ENCODE measurements around the gene SIAH3.

Gene SIAH3, protein sequence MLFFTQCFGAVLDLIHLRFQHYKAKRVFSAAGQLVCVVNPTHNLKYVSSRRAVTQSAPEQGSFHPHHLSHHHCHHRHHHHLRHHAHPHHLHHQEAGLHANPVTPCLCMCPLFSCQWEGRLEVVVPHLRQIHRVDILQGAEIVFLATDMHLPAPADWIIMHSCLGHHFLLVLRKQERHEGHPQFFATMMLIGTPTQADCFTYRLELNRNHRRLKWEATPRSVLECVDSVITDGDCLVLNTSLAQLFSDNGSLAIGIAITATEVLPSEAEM

DNA sequence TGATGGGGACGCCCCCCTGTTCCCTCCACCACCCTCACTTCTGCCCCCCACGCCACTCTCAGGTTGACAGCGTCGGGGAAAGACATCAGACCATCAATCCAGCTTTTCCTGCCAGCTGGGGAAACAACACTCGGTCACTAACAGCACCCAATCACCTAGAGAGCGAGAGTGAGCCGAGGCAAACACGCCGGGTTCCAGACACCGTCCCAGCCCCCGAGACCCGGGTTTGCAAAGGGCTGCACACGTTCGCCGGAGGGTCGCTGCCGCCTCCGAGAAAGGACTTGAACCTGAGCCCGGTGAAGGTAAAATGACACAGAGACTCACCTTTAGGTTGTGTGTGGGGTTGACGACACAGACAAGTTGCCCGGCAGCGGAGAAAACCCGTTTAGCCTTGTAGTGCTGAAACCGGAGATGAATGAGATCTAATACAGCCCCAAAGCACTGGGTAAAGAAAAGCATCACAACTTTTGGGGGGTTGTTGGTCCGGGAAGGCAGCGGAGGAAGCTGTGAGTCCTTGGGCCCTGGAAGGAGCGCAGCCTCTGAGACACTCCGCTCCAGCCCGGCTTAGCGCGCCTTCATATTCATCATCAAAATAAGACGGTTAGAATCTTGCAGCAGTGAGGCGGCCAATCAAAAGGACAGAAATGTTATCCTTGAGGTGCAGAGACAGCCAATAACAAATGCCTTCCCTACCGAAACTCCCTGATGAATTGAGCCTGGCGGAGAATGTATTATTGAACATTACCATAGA, at the start of gene SIAH3:
Gene SIAH3 (minus strand): TSS at position 583 of the 751 bp plus-strand sequence. CDS start 124 bp downstream, at position 459.
- DNase-seq (ENCODE audit: low read depth): no peak
- no peak within 1 kb of the TSS for H3K4me3 ChIP-seq (ENCODE audit: low read length)
- TF ChIP-seq, protein P1, sequence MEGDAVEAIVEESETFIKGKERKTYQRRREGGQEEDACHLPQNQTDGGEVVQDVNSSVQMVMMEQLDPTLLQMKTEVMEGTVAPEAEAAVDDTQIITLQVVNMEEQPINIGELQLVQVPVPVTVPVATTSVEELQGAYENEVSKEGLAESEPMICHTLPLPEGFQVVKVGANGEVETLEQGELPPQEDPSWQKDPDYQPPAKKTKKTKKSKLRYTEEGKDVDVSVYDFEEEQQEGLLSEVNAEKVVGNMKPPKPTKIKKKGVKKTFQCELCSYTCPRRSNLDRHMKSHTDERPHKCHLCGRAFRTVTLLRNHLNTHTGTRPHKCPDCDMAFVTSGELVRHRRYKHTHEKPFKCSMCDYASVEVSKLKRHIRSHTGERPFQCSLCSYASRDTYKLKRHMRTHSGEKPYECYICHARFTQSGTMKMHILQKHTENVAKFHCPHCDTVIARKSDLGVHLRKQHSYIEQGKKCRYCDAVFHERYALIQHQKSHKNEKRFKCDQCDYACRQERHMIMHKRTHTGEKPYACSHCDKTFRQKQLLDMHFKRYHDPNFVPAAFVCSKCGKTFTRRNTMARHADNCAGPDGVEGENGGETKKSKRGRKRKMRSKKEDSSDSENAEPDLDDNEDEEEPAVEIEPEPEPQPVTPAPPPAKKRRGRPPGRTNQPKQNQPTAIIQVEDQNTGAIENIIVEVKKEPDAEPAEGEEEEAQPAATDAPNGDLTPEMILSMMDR (conservative IDR thresholded peaks at IDR 0.05; ENCODE audit: low read length): no peak

DNA sequence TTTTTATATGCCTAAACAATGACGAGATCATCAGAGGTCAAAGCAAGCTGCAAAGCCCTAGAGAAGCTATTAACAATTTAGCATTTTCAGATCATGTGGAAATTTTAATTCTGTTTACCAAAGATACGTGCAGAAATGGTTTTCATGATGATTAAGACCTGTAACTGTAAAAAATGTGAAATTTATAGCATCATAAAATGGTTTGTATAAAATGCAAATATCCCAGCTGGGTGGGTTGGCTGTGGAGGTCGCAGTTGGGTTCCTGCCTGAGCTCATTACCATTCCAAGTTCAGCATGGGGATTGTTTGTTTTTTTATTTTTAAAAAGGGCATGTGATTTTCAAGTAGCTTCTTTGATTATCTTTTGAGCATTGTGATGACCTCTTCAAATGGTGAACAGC, 47.9 kb upstream of the SIAH3 start:
- no peak for DNase-seq (ENCODE audit: low read depth)
- H3K4me3 ChIP-seq (ENCODE audit: low read length): no peak overlapping the region
- TF ChIP-seq, protein P1 (conservative IDR thresholded peaks at IDR 0.05; ENCODE audit: low read length): no peak

DNA sequence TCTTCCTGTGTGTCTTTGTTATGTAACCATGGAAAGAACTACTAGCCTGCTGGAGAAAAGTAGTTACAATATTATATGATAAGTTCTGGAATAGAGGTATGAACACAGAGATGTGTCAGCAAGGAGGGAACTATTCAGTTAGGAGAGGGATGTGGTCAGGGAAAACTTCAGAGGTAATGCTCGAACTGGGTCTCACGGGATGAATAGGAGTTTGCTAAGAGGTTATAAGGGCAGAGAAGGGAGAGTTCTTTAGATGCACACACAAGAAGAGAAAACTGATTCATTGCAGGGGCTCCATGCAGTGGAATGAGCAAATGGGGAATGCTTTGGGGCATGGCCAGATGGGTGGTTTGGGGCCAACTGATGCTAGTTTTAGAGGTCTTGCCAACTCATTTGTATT, 46.0 kb upstream of the SIAH3 start:
- TF ChIP-seq, protein P1 (conservative IDR thresholded peaks at IDR 0.05; ENCODE audit: low read length): no peak
- no peak overlapping the region for H3K4me3 ChIP-seq (ENCODE audit: low read length)
- no peak for DNase-seq (ENCODE audit: low read depth)

DNA sequence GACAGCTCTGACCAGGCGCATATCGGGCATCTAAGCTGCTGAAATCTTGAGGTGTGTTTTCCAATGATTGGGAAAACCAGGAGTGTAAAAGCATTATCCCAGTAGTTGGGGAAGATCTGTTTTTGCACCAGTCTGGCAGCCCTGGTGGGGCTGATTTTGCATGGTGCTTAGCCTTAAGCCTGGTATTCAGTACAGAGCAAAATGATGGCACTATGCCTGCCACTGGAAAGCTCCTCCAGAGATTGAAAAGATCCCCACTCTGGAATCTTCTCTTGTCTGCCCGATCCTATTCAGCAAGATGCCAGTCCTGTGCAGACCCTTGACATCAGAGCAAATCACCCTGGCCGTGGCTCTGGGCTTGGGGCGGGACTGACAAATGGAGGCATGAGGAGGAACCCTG, 44.7 kb upstream of the SIAH3 start:
- TF ChIP-seq, protein P1 (conservative IDR thresholded peaks at IDR 0.05; ENCODE audit: low read length): no peak

DNA sequence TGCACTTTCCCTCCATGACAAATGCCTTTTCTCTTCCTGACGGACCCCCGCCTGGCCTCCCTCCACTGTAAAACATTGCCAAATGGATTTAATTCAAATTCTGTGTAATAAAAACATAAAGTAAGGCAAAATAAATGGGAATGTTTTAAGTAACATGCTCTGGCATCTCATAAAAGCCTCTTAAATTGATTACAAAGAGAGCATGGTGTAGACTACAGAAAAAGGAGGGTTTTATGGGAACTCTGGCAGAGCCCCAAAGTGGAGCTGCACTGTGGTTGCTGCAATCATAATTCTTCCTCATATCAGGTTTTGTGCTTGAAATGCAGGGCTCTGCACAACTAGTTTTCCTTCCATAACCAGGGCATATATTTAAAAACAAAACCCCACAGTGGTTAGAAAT, 44.3 kb upstream of the SIAH3 start:
- no peak for DNase-seq (ENCODE audit: low read depth)
- TF ChIP-seq, protein P1 (conservative IDR thresholded peaks at IDR 0.05; ENCODE audit: low read length): no peak
- no peak overlapping the region for H3K4me3 ChIP-seq (ENCODE audit: low read length)

More for the DNA sequence above, 44.7 kb upstream of the SIAH3 start:
- H3K4me3 ChIP-seq (ENCODE audit: low read length): no peak overlapping the region
- no peak for DNase-seq (ENCODE audit: low read depth)

DNA sequence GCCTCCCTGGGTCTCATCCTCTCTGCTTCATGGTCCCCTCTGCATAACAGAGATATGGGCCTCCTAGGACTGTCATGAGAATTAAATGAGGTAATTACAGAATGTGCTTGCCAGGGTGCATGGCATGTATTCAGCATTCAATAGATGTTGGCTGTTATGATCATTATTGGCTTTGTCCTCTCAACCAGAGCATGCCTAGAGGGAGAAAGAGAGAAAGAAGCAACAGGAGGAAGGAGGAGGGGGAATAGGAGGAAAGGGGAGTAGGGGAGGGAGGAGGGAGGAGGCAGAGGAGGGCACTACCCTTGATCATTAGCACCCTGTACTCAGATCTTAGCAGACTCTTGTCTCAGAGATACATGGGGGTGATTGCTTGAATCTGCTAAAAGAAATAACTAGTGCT, 41.0 kb upstream of the SIAH3 start:
- no peak for DNase-seq (ENCODE audit: low read depth)
- TF ChIP-seq, protein P1 (conservative IDR thresholded peaks at IDR 0.05; ENCODE audit: low read length): no peak
- H3K4me3 ChIP-seq (ENCODE audit: low read length): no peak overlapping the region

Data from AG10803 (cell line).